Measurements from ENCODE around the gene KLHL7. TPM values are rescaled to one million over a fixed set of nuclear protein-coding genes. Genes with fewer than 3 reads are reported as not detected.

KLHL7 gene
- total and polyA plus RNA-seq, 12 donors: 27.1 to 159 (median 138) TPM

GRCh38 chr7:23106823-23107663, 1.5 kb downstream of the KLHL7 start:
- no peak for ATAC-seq
- peaks cover 0 to 55% (median 34%) of the 10 kb centered on the region in 9 donors for H3K4me1 ChIP-seq
- peak overlapping the region; percentile 67 to 98 (median 86) for H3K4me3 ChIP-seq
- WGBS, 2 donors: 15 to 18% methylated on average over 9 of the region's 9 CpGs
- intact Hi-C loops (cut with DNase I): loop anchor here in 8 of 10 donors (2.0 to 10.0 kb wide), 7 partner anchors 16 to 168 kb away; partner anchors contain the start of genes NUP42 (in 3 of the 8) and GPNMB (in 2 of the 8)
- peaks cover 0 to 7% (median 0%) of the 10 kb centered on the region in 11 donors for H3K9me3 ChIP-seq
- H3K36me3 ChIP-seq: no peaks in the 10 kb centered on the region
- peak overlapping the region; percentile 24 to 95 (median 90) for H3K27ac ChIP-seq
- DNase-seq: no peak
- TF ChIP-seq CTCF (IDR thresholded peaks at IDR 0.05): no peak
- no peaks in the 10 kb centered on the region for H3K27me3 ChIP-seq

GRCh38 chr7:23107781-23108180, 2.2 kb downstream of the KLHL7 start:
- ATAC-seq: peak in 1 of 8 donors; percentile 30
- Histone ChIP-seq H3K36me3 (no peaks in the 10 kb centered on the region), H3K4me3 (peak overlapping the region; percentile 67 to 98 (median 86)), H3K27ac (peak overlapping the region in 9 of 10 donors; percentile 24 to 95 (median 90)), H3K4me1 (peaks cover 0 to 58% (median 34%) of the 10 kb centered on the region in 9 donors), H3K27me3 (no peaks in the 10 kb centered on the region), H3K9me3 (no peaks in the 10 kb centered on the region)
- DNase-seq: no peak
- no peak for TF ChIP-seq CTCF (IDR thresholded peaks at IDR 0.05)
- 20 to 40% methylated on average over 2 of the region's 2 CpGs for WGBS, 2 donors
- intact Hi-C loops (cut with DNase I): loop anchor here in 8 of 10 donors (2.0 to 10.0 kb wide), 7 partner anchors 15 to 167 kb away; partner anchors contain the start of genes NUP42 (in 3 of the 8) and GPNMB (in 2 of the 8)

DNA sequence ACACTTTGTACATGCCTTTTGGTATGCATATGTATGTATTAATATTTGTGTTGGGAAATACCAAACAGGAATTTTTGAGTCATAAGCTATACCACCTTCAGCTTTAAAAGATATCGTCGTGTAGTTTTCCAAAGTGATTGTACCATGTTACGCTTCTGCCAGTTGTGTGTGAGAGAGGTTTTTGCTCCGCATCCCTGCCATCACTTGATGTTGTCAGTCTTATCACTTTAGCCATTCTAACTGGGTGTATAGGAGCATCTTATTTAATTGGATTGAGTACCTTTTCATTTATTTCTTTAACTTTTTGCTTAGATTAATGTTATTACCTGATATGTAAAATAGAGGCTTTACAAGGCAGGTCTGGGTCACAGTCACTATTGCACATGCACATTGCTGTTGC, 3.4 kb downstream of the KLHL7 start:
- Histone ChIP-seq H3K4me3 (peak overlapping the region in 7 of 10 donors; percentile 67 to 98 (median 89)), H3K36me3 (no peaks in the 10 kb centered on the region), H3K27ac (peak overlapping the region in 2 of 10 donors; percentile 92 to 95), H3K9me3 (no peaks in the 10 kb centered on the region), H3K27me3 (no peaks in the 10 kb centered on the region), H3K4me1 (peaks cover 0 to 69% (median 36%) of the 10 kb centered on the region in 9 donors)
- intact Hi-C loops (cut with DNase I): loop anchor here in 7 of 10 donors (5.0 to 10.0 kb wide), 6 partner anchors 66 to 166 kb away; partner anchors contain the start of genes NUP42 (in 3 of the 7) and GPNMB (in 2 of the 7)
- TF ChIP-seq CTCF (IDR thresholded peaks at IDR 0.05): no peak
- 54 to 71% methylated on average over 4 of the region's 4 CpGs for WGBS, 2 donors
- DNase-seq: no peak
- ATAC-seq: no peak

GRCh38 chr7:23109470-23109869, 3.9 kb downstream of the KLHL7 start:
- intact Hi-C loops (cut with DNase I): loop anchor here in 7 of 10 donors (5.0 to 10.0 kb wide), 6 partner anchors 65 to 165 kb away; partner anchors contain the start of genes NUP42 (in 3 of the 7) and GPNMB (in 2 of the 7)
- H3K4me1 ChIP-seq: peaks cover 0 to 74% (median 41%) of the 10 kb centered on the region in 9 donors
- peak overlapping the region in 4 of 10 donors; percentile 6 to 89 (median 84) for H3K4me3 ChIP-seq
- ATAC-seq (no peak), DNase-seq (no peak)
- H3K36me3 ChIP-seq: no peaks in the 10 kb centered on the region
- WGBS, 2 donors: 43 to 65% methylated on average over 1 of the region's 1 CpG
- H3K27me3 ChIP-seq: no peaks in the 10 kb centered on the region
- peak overlapping the region in 1 of 10 donors; percentile 18 for H3K27ac ChIP-seq
- no peak for TF ChIP-seq CTCF (IDR thresholded peaks at IDR 0.05)
- H3K9me3 ChIP-seq: no peaks in the 10 kb centered on the region
